Measurements from ENCODE around the gene TIAM1.

DNA sequence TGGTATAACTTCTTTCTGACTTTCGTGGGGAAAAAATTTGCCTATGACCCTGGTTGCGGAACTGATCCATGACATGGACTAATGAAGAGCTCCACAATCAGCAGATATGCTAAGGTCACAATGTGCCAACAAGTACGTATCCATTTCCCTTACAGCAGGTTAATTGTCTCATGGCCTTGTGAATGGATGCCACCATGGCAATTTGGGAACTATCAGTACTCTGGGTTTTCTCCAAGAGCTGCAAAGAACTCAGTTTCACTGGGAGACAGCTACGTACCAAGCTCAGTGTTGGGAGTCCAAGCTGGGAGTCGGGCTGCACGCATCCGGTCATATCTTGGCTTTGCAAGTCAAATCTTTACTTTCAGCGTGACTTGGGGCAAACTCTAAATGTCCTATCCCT lies 64.8 kb downstream of the TIAM1 start:
- TF ChIP-seq, protein P1, sequence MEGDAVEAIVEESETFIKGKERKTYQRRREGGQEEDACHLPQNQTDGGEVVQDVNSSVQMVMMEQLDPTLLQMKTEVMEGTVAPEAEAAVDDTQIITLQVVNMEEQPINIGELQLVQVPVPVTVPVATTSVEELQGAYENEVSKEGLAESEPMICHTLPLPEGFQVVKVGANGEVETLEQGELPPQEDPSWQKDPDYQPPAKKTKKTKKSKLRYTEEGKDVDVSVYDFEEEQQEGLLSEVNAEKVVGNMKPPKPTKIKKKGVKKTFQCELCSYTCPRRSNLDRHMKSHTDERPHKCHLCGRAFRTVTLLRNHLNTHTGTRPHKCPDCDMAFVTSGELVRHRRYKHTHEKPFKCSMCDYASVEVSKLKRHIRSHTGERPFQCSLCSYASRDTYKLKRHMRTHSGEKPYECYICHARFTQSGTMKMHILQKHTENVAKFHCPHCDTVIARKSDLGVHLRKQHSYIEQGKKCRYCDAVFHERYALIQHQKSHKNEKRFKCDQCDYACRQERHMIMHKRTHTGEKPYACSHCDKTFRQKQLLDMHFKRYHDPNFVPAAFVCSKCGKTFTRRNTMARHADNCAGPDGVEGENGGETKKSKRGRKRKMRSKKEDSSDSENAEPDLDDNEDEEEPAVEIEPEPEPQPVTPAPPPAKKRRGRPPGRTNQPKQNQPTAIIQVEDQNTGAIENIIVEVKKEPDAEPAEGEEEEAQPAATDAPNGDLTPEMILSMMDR (IDR thresholded peaks at IDR 0.05), result no peak
- no peak for TF ChIP-seq EP300 (IDR thresholded peaks at IDR 0.05)
- no peak for TF ChIP-seq POLR2A (IDR thresholded peaks at IDR 0.05)
- TF ChIP-seq POLR2AphosphoS5 (IDR thresholded peaks at IDR 0.05), result no peak

Measured in gastroesophageal sphincter (tissue), 3 donors.